Measurements from ENCODE around the gene MARCHF7.
"Not testable (repeated sequence)": the region's sequence is repeated elsewhere in the genome, so short reads cannot be mapped to it uniquely, and the experiment has no call there.

Gene MARCHF7

GRCh38 chr2:159720676-159721075 is 8.4 kb downstream of the MARCHF7 start:
- no peak for DNase-seq

- no peak for DNase-seq
Measured at GRCh38 chr2:159722580-159722979, 10.3 kb downstream of the MARCHF7 start.

- not testable (repeated sequence) for DNase-seq
Measured at GRCh38 chr2:159724795-159725572, 12.7 kb downstream of the MARCHF7 start.

GRCh38 chr2:159725713-159726112 is 13.4 kb downstream of the MARCHF7 start:
- DNase-seq = no peak

- no peak for DNase-seq
Measured at GRCh38 chr2:159728629-159729028, 16.3 kb downstream of the MARCHF7 start.

- DNase-seq = no peak
Measured at GRCh38 chr2:159735648-159736047, 23.3 kb downstream of the MARCHF7 start.

GRCh38 chr2:159736048-159736447 is 23.7 kb downstream of the MARCHF7 start:
- no peak for DNase-seq

GRCh38 chr2:159737292-159737916 is 25.1 kb downstream of the MARCHF7 start:
- DNase-seq = no peak

GRCh38 chr2:159737917-159738296 is 25.6 kb downstream of the MARCHF7 start:
- no peak for DNase-seq

GRCh38 chr2:159738509-159739390 is 26.4 kb downstream of the MARCHF7 start:
- DNase-seq = peak in 1 of 2 donors; percentile 17

- no peak for DNase-seq
Measured at GRCh38 chr2:159742846-159743245, 30.5 kb downstream of the MARCHF7 start.

- DNase-seq = no peak
Measured at GRCh38 chr2:159744363-159744762, 32.1 kb downstream of the MARCHF7 start.

GRCh38 chr2:159745237-159745636 is 32.9 kb downstream of the MARCHF7 start:
- DNase-seq = not testable (repeated sequence)

- DNase-seq = no peak
Measured at GRCh38 chr2:159748089-159748488, 35.8 kb downstream of the MARCHF7 start.

- DNase-seq = no peak
Measured at GRCh38 chr2:159750873-159751272, 38.6 kb downstream of the MARCHF7 start.

GRCh38 chr2:159753797-159754196 is 41.5 kb downstream of the MARCHF7 start:
- DNase-seq = no peak

- DNase-seq = no peak
Measured at GRCh38 chr2:159755014-159755413, 42.7 kb downstream of the MARCHF7 start.

GRCh38 chr2:159755788-159756187 is 43.5 kb downstream of the MARCHF7 start:
- no peak for DNase-seq

- DNase-seq = no peak
Measured at GRCh38 chr2:159758239-159758638, 45.9 kb downstream of the MARCHF7 start.

- DNase-seq = no peak
Measured at GRCh38 chr2:159758686-159759085, 46.4 kb downstream of the MARCHF7 start.

- DNase-seq = no peak
Measured at GRCh38 chr2:159759577-159759976, 47.3 kb downstream of the MARCHF7 start.

GRCh38 chr2:159760326-159760725 is 48.0 kb downstream of the MARCHF7 start:
- DNase-seq = no peak

GRCh38 chr2:159762075-159762474 is 49.8 kb downstream of the MARCHF7 start:
- DNase-seq = no peak

Data from CD4-positive, alpha-beta T cell treated with Interferon alpha-2 for 1 hour (primary cell).